ENCODE data around the gene SMIM35. TPM values are rescaled to one million over a fixed set of nuclear protein-coding genes. Genes with fewer than 3 reads are reported as not detected.

Gene SMIM35
- total and polyA plus RNA-seq, 9 donors, result 0.08 TPM; not detected in 8

DNA sequence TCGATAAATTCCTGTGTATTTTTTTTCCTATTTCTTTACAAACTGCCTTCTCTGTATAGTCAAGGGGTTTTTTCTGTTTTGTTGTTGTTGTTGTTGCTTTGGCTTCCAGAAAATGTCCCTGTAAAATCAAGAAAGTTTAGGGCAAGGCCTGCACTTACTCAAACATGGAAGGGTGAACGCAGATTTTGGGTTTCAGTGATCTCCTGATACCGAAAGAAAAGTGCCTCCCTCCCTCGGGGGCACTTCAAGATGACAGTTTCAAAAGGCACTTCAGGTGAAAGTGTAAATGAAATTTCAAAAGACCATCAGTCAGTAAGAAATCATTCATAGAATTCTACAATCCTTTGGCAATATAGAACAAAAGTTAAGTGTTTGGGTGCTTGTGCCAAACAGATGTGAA, 53.3 kb downstream of the SMIM35 start:
- Histone ChIP-seq H3K9me3 (no peaks in the 10 kb centered on the region), H3K36me3 (no peaks in the 10 kb centered on the region), H3K4me1 (ENCODE audit: insufficient read depth) (no peaks in the 10 kb centered on the region), H3K27ac (no peak overlapping the region), H3K4me3 (no peak overlapping the region), H3K27me3 (no peaks in the 10 kb centered on the region)
- intact Hi-C loops (cut with DNase I), result no loop called here
- WGBS, 3 donors, result 88 to 90% (median 90%) methylated on average over 4 of the region's 4 CpGs
- no peak for DNase-seq
- TF ChIP-seq EP300 (IDR thresholded peaks at IDR 0.05), result no peak
- no peak for TF ChIP-seq CTCF (IDR thresholded peaks at IDR 0.05)
- no peak for TF ChIP-seq POLR2A (IDR thresholded peaks at IDR 0.05)

DNA sequence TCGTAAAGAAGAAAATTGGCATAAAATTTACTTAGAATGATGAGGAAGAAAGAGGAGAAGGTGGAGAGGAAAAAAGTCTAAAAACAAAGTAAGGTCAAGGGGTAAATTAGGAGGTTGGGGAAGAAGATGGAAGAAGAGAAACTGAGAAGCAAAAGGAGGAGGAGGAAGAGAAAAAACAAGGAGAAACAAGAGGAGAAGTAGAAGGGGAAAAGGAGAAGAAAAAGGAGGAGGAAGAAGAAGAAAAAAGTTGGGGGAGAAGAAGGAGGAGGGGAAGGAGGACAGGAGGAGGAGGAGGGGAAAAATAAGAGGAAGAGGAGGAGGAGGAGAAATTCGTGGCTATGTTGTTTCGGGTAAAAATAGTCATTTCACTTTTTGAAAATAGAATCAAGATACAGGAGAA, 58.1 kb downstream of the SMIM35 start:
- Histone ChIP-seq H3K9me3 (no peaks in the 10 kb centered on the region), H3K4me3 (no peak overlapping the region), H3K4me1 (ENCODE audit: insufficient read depth) (no peaks in the 10 kb centered on the region), H3K27me3 (no peaks in the 10 kb centered on the region), H3K27ac (no peak overlapping the region), H3K36me3 (no peaks in the 10 kb centered on the region)
- intact Hi-C loops (cut with DNase I), result no loop called here
- no peak for DNase-seq
- TF ChIP-seq CTCF (IDR thresholded peaks at IDR 0.05) (no peak), EP300 (IDR thresholded peaks at IDR 0.05) (no peak), POLR2A (IDR thresholded peaks at IDR 0.05) (no peak)
- WGBS, 3 donors, result 71 to 74% (median 72%) methylated on average over 3 of the region's 3 CpGs

- Histone ChIP-seq H3K27me3 (no peaks in the 10 kb centered on the region), H3K9me3 (no peaks in the 10 kb centered on the region), H3K36me3 (no peaks in the 10 kb centered on the region), H3K4me3 (no peak overlapping the region), H3K27ac (no peak overlapping the region), H3K4me1 (ENCODE audit: insufficient read depth) (no peaks in the 10 kb centered on the region)
- TF ChIP-seq POLR2A (IDR thresholded peaks at IDR 0.05) (no peak), EP300 (IDR thresholded peaks at IDR 0.05) (no peak), CTCF (IDR thresholded peaks at IDR 0.05) (no peak)
- DNase-seq, result no peak
- intact Hi-C loops (cut with DNase I), result no loop called here
- WGBS, 3 donors, result 89 to 92% (median 90%) methylated on average over 4 of the region's 4 CpGs
Observed at GRCh38 chr11:118027694-118028093, 59.1 kb downstream of the SMIM35 start.

DNA sequence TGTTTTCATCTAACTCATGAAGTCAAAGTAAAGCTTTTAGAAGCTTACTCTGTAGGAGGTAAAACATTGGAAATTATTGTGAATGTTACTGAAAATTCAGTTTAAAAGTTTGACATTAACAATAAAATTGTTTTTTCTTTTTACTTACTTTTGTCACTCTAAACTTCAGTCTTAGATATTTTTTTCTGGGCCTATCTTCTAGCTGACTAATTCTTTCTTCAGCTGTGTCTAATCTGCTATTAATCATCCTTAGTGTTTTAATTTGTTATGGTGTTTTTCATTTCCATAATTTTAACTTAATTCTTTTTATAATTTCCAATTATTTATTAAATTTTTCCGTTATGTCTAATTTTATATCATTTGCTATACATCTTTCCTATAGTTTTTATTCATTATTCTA, 65.6 kb downstream of the SMIM35 start:
- Histone ChIP-seq H3K27ac (no peak overlapping the region), H3K4me3 (no peak overlapping the region), H3K4me1 (ENCODE audit: insufficient read depth) (no peaks in the 10 kb centered on the region), H3K9me3 (no peaks in the 10 kb centered on the region), H3K36me3 (no peaks in the 10 kb centered on the region), H3K27me3 (no peaks in the 10 kb centered on the region)
- no peak for DNase-seq
- TF ChIP-seq CTCF (IDR thresholded peaks at IDR 0.05), result no peak
- TF ChIP-seq POLR2A (IDR thresholded peaks at IDR 0.05), result no peak
- TF ChIP-seq EP300 (IDR thresholded peaks at IDR 0.05), result no peak
- intact Hi-C loops (cut with DNase I), result no loop called here
- WGBS, 3 donors, result 94 to 95% (median 94%) methylated on average over 1 of the region's 1 CpG

GRCh38 chr11:118018401-118018800, 68.4 kb downstream of the SMIM35 start:
- H3K36me3 ChIP-seq, result no peaks in the 10 kb centered on the region
- no peak overlapping the region for H3K4me3 ChIP-seq
- intact Hi-C loops (cut with DNase I), result no loop called here
- H3K4me1 ChIP-seq (ENCODE audit: insufficient read depth), result no peaks in the 10 kb centered on the region
- 91 to 96% (median 93%) methylated on average over 2 of the region's 2 CpGs for WGBS, 3 donors
- no peak for DNase-seq
- no peaks in the 10 kb centered on the region for H3K27me3 ChIP-seq
- H3K9me3 ChIP-seq, result no peaks in the 10 kb centered on the region
- H3K27ac ChIP-seq, result no peak overlapping the region
- TF ChIP-seq CTCF (IDR thresholded peaks at IDR 0.05) (no peak), POLR2A (IDR thresholded peaks at IDR 0.05) (no peak), EP300 (IDR thresholded peaks at IDR 0.05) (no peak)
